Measurements from ENCODE around the gene GNG14.

GNG14 gene

GRCh38 chr19:12668932-12669269 lies 18.9 kb upstream of the GNG14 start:
- Histone ChIP-seq H3K27ac (replicated peaks) (peak overlapping the region; percentile 99), H3K4me3 (replicated peaks; ENCODE audit: insufficient read depth, low read length) (peak overlapping the region; percentile 86), H3K27me3 (ENCODE audit: insufficient read depth, poor library complexity, severe bottlenecking) (no peaks in the 10 kb centered on the region)
- DNase-seq (ENCODE audit: low read depth in 1 of 2, low spot score in 1 of 2): peak; percentile 45 to 63
- no peak for TF ChIP-seq GABPA (IDR thresholded peaks at IDR 0.05; ENCODE audit: low read depth)

DNA sequence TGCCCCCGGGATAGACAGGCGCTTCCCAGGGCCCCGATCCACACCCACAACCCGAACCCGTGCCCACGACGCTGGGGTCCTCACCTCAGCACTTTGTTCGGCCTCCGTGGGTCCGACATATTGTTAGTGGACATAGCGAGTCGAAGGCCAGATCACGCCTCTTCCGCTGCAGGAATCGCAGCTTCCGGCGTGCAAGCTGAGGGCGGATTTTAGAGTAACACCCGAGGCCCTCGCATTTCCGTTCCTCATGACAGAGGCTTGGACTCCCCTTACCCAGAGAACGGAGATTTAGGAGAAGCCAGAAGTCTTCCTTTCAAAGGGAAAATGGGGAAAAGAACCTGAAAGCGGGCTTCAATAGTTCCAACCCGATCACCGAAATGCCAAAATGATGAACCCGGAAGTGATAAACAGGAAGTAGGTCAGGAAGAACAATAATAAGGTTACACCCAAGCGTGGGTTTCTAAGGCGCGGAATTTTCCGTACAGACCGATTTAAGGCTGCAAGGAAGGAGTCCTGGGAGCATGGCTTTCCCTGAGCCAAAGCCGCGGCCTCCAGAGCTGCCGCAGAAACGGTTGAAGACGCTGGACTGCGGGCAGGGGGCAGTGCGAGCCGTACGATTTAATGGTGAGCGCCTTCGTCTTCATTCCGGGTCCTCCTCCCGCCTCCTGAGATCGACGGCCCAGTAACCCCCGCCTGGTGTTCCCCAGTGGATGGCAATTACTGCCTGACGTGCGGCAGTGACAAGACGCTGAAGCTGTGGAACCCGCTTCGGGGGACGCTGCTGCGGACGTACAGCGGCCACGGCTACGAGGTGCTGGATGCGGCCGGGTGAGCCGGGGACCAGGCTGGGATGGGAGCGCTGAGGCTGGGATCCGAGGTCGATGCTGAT lies 18.3 kb upstream of the GNG14 start:
- peak overlapping the region; percentile 99 for H3K27ac ChIP-seq (replicated peaks)
- peak; percentile 75 to 76 for DNase-seq (ENCODE audit: low read depth in 1 of 2, low spot score in 1 of 2)
- no peaks in the 10 kb centered on the region for H3K27me3 ChIP-seq (ENCODE audit: insufficient read depth, poor library complexity, severe bottlenecking)
- peak overlapping the region; percentile 86 for H3K4me3 ChIP-seq (replicated peaks; ENCODE audit: insufficient read depth, low read length)
- TF ChIP-seq GABPA (IDR thresholded peaks at IDR 0.05; ENCODE audit: low read depth): peak; percentile 99
- TF ChIP-seq SPI1 (IDR thresholded peaks at IDR 0.05; ENCODE audit: borderline replicate concordance, low read depth): 0 out of 2 replicates have a peak, but pooled peaks have one; percentile 9
- TF ChIP-seq, protein P1, sequence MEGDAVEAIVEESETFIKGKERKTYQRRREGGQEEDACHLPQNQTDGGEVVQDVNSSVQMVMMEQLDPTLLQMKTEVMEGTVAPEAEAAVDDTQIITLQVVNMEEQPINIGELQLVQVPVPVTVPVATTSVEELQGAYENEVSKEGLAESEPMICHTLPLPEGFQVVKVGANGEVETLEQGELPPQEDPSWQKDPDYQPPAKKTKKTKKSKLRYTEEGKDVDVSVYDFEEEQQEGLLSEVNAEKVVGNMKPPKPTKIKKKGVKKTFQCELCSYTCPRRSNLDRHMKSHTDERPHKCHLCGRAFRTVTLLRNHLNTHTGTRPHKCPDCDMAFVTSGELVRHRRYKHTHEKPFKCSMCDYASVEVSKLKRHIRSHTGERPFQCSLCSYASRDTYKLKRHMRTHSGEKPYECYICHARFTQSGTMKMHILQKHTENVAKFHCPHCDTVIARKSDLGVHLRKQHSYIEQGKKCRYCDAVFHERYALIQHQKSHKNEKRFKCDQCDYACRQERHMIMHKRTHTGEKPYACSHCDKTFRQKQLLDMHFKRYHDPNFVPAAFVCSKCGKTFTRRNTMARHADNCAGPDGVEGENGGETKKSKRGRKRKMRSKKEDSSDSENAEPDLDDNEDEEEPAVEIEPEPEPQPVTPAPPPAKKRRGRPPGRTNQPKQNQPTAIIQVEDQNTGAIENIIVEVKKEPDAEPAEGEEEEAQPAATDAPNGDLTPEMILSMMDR (IDR thresholded peaks at IDR 0.05; ENCODE audit: insufficient read depth, low read length): no peak
- peak; percentile 57 for TF ChIP-seq POLR2AphosphoS5 (IDR thresholded peaks at IDR 0.05; ENCODE audit: low read depth)
- peak; percentile 49 for TF ChIP-seq REST (IDR thresholded peaks at IDR 0.05; ENCODE audit: insufficient replicate concordance, low read depth)

DNA sequence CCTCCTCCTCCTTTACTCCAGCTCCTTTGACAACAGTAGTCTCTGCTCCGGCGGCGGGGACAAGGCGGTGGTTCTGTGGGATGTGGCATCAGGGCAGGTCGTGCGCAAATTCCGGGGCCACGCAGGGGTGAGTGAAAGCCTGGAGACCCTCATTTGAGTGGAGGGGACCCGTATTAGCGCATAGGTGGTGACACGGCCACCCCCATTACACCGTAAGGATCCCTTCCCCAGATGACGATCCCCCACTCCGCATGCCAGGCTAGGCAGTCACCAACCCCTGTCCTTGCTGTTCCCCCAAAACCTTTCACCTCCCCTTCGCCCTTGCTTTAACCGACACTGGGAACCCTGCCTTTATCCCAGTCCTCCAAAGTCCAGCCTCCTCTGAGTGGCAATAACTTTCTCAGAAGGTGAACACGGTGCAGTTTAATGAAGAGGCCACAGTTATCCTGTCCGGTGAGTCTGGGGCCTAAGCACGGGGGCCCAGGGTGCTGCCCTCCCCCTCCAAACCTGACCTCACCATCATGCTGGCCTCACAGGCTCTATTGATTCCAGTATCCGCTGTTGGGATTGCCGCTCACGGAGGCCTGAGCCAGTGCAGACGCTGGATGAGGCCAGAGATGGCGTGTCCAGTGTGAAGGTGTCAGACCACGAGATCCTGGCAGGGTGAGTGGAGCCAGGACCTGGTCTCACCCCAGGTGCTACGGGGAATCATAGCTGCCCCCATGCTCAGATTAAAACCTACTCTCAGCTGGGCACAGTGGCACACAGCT lies 17.5 kb upstream of the GNG14 start:
- Histone ChIP-seq H3K27me3 (ENCODE audit: insufficient read depth, poor library complexity, severe bottlenecking) (no peaks in the 10 kb centered on the region), H3K27ac (replicated peaks) (peak overlapping the region; percentile 99), H3K4me3 (replicated peaks; ENCODE audit: insufficient read depth, low read length) (peak overlapping the region; percentile 86)
- no peak for DNase-seq (ENCODE audit: low read depth in 1 of 2, low spot score in 1 of 2)
- TF ChIP-seq SPI1 (IDR thresholded peaks at IDR 0.05; ENCODE audit: borderline replicate concordance, low read depth): no peak
- no peak for TF ChIP-seq REST (IDR thresholded peaks at IDR 0.05; ENCODE audit: insufficient replicate concordance, low read depth)
- TF ChIP-seq POLR2AphosphoS5 (IDR thresholded peaks at IDR 0.05; ENCODE audit: low read depth): no peak; the same call in 1 of the 2 replicates
- TF ChIP-seq GABPA (IDR thresholded peaks at IDR 0.05; ENCODE audit: low read depth): no peak
- TF ChIP-seq, protein P1 (IDR thresholded peaks at IDR 0.05; ENCODE audit: insufficient read depth, low read length): no peak

DNA sequence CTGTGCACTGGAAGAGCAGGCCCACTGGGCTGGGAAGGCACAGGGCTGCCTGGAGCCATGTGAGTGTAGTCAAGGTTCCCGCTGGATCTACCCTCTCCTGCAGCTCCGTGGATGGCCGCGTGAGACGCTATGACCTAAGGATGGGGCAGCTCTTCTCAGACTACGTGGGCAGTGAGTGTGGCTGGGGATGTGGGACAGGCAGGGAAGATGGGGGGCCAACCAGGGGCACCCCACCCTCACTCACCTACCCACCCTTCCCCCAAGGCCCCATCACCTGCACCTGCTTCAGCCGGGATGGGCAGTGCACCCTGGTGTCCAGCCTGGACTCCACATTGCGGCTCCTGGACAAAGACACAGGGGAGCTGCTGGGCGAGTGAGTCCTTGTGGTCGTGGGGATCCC lies 15.1 kb upstream of the GNG14 start:
- TF ChIP-seq POLR2AphosphoS5 (IDR thresholded peaks at IDR 0.05; ENCODE audit: low read depth): no peak
- no peak for TF ChIP-seq GABPA (IDR thresholded peaks at IDR 0.05; ENCODE audit: low read depth)
- no peak for TF ChIP-seq SPI1 (IDR thresholded peaks at IDR 0.05; ENCODE audit: borderline replicate concordance, low read depth)
- no peak for TF ChIP-seq REST (IDR thresholded peaks at IDR 0.05; ENCODE audit: insufficient replicate concordance, low read depth)
- TF ChIP-seq, protein P1 (IDR thresholded peaks at IDR 0.05; ENCODE audit: insufficient read depth, low read length): no peak
- Histone ChIP-seq H3K4me3 (replicated peaks; ENCODE audit: insufficient read depth, low read length) (no peak overlapping the region), H3K27ac (replicated peaks) (no peak overlapping the region), H3K27me3 (ENCODE audit: insufficient read depth, poor library complexity, severe bottlenecking) (no peaks in the 10 kb centered on the region)
- DNase-seq (ENCODE audit: low read depth in 1 of 2, low spot score in 1 of 2): no peak

Data from HL-60 (cell line).